Measurements from ENCODE around the gene PLXNA1.

Gene PLXNA1

DNA sequence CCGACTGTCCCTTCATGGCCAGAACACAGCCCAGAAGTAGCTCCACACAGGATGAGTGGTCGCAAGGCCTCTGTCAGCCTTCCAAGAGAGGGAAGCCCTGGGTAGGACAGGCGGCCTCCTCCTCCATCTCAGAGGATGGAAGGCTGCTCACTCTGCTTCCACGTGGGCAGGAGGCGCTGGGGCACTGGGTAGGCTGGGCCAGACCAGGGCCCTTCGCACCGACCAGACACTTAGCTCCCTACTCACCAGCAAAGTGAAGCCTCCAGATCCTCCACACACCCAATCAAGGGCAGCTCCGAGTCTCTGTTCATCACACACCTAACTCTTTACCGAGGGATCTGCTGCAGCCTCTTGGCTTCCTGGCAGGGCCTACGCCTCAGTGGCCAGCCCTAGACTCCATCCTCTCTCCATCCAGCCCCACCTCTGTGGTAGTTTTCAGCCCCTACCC lies 24.3 kb upstream of the PLXNA1 start:
- no peak overlapping the region for H3K4me3 ChIP-seq (ENCODE audit: low read length)
- DNase-seq (ENCODE audit: low read depth): no peak
- TF ChIP-seq, protein P1, sequence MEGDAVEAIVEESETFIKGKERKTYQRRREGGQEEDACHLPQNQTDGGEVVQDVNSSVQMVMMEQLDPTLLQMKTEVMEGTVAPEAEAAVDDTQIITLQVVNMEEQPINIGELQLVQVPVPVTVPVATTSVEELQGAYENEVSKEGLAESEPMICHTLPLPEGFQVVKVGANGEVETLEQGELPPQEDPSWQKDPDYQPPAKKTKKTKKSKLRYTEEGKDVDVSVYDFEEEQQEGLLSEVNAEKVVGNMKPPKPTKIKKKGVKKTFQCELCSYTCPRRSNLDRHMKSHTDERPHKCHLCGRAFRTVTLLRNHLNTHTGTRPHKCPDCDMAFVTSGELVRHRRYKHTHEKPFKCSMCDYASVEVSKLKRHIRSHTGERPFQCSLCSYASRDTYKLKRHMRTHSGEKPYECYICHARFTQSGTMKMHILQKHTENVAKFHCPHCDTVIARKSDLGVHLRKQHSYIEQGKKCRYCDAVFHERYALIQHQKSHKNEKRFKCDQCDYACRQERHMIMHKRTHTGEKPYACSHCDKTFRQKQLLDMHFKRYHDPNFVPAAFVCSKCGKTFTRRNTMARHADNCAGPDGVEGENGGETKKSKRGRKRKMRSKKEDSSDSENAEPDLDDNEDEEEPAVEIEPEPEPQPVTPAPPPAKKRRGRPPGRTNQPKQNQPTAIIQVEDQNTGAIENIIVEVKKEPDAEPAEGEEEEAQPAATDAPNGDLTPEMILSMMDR (conservative IDR thresholded peaks at IDR 0.05; ENCODE audit: low read length): no peak

DNA sequence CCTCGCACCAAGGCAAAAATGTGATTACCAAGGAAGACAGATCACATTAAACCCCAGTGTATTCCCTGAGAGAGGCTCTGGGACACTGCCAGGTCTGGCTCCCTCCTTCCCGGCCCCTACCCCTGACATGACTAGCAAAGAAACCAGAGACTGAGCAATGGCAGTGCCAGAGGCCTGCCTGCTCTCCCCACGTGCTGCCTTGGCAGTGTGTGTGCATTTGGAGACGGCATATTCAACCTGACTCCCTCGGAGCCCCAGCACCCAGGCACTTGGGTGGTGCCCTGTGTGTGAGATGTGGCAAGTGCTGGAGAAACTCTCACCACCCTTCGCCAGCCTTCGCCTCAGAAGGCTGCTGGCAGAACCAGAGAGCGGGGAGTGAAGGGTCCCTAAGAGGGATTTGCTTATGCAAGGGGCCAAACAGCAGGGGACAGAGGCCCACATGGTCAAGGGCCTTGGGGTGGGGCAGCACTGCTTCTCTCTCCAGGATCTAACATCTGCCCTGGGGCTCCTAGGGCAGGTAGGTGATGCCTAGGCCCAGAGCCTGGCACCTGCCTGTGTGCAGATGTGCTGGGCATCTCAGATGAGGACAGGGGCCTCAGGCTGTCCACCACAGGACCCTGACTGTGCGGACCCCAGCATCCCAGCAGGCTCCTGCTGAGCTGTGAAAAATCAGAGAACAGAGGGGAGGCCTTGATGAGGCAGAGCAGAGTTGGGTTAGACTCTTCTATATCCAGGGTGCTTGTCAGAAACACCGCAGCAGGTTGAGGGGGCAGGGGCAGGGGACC lies 23.6 kb upstream of the PLXNA1 start:
- H3K4me3 ChIP-seq (ENCODE audit: low read length): no peak overlapping the region
- DNase-seq (ENCODE audit: low read depth): no peak
- TF ChIP-seq, protein P1 (conservative IDR thresholded peaks at IDR 0.05; ENCODE audit: low read length): no peak

DNA sequence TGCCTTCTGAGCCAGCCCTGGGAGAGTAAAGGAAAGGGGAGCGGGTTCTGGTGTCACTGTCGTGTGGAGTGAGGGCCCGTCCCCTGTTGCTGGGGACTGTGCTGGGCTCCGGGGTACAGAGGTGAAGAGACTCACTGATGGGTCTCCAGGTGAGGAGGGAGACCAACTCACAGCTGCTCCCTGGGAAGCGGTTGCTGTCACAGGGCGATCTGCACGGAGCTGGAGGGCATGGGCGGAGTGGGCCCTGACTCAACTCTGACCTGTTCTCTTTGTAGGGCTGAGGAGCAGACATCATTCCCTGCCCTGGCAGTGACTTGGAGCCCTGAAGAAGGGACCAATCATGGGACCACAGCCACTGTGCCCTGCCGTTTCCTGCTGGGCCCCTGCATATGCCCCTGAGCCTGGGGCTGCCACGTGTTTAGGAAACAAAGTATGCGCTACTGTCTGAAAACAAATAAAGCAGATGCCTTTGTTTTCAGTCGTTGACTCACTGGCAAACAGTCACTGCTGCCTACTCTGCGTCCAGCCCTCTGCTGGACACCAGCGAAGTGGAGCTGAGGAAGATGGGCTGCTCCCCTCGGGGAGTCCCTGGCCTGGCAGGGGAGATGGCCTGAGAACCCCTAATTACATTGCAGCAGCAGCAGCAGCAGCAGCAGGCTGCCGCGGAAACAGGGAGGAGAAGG lies 22.9 kb upstream of the PLXNA1 start:
- TF ChIP-seq, protein P1 (conservative IDR thresholded peaks at IDR 0.05; ENCODE audit: low read length): peak; percentile 64
- peak; percentile 69 for DNase-seq (ENCODE audit: low read depth)

DNA sequence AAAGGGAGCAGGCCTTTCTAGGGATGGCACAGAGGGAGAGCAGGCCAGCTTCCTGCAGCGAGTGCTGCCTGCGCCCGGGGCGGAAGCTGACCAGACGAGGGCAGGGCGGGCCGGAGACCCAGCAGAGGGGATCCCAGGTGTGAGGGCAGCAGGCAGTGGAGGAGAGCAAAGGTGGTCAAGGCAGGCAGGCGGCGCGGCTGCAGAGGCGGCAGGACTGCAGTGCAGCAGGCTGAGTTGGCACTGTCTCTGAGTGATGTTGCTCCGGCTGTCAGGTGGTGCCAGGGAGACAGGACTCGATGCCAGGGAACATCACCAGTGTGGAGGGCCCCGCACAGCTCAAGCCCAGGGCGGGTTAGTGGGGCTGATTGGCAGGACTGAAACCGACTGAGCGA lies 22.3 kb upstream of the PLXNA1 start:
- no peak overlapping the region for H3K4me3 ChIP-seq (ENCODE audit: low read length)
- TF ChIP-seq, protein P1 (conservative IDR thresholded peaks at IDR 0.05; ENCODE audit: low read length): no peak
- DNase-seq (ENCODE audit: low read depth): no peak

More for the DNA sequence above, 22.9 kb upstream of the PLXNA1 start:
- no peak overlapping the region for H3K4me3 ChIP-seq (ENCODE audit: low read length)

DNA sequence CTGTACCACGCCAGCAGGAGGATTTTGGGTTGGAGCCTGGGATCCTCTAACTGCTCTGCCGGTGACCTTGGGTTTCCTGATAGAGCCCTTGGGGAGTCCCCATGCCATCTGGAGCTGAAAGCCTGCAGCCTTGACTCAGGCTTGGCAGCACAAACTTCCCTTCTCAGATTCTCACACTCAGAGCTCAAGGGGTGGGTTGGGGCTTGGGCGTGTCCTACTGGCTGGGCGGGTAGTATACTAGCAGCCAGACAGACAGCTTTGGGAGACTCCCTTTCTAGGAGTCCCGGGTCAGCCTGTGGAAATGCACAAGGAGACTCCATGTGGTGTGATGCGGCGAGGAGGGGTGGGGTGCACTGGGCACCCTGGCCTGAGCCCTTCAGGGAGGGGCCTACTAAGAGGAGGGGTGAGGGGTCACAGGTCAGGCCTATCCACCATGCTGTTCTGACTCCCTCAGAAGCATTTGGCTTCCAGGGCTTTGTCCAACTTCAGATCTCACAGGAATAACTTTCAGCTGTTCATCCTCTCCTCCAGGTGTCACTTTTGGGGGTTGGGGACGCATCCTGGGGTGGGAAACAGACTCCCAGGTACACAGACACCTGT lies 21.6 kb upstream of the PLXNA1 start:
- peak; percentile 87 for DNase-seq (ENCODE audit: low read depth)

DNA sequence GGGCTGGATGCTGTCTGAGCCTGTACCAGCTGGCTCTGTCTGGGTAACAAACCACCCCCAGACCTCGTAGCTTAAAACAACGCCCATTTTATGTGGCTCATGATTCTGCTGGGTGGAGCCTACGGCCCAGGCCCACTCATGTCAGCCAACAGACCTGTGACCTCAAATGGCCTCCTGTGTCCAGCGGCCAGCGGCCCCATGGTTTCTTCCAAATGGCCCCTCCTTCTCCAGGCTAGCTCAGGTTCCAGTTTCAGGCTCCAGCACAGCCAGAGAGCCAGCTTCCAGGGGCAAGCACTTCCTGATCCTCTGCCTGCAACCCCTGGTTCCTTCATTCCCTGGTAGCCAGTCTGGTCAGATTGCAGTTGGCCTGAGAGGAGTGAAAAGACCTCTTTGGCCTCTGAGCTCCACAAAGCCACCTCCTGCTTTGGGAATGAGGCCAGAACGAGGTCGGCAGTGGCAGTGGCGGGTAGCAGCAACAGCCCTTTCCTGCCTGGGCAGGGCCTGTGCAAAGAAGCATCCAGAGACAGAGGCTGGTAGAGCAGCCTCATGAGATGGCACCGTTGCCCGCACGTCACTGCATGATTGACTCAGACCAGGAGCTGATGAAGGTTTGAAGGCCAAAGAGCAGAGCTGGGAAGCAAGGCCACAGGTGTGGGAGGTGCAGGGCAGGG lies 21.0 kb upstream of the PLXNA1 start:
- H3K4me3 ChIP-seq (ENCODE audit: low read length): no peak overlapping the region
- DNase-seq (ENCODE audit: low read depth): no peak
- TF ChIP-seq, protein P1 (conservative IDR thresholded peaks at IDR 0.05; ENCODE audit: low read length): no peak

More for the DNA sequence above, 21.6 kb upstream of the PLXNA1 start:
- no peak overlapping the region for H3K4me3 ChIP-seq (ENCODE audit: low read length)
- TF ChIP-seq, protein P1 (conservative IDR thresholded peaks at IDR 0.05; ENCODE audit: low read length): no peak
